HG03439 (cell line): ENCODE measurements around the gene FNDC5.

Experiments
- ATAC-seq: cut with Tn5 transposase; IDR thresholded peaks from one replicate; pipeline ENCODE4 v1.9.1; 2021; ENCODE audit warnings: mild to moderate bottlenecking, moderate library complexity; ENCODE audit not compliant: unreplicated experiment

The FNDC5 gene

DNA sequence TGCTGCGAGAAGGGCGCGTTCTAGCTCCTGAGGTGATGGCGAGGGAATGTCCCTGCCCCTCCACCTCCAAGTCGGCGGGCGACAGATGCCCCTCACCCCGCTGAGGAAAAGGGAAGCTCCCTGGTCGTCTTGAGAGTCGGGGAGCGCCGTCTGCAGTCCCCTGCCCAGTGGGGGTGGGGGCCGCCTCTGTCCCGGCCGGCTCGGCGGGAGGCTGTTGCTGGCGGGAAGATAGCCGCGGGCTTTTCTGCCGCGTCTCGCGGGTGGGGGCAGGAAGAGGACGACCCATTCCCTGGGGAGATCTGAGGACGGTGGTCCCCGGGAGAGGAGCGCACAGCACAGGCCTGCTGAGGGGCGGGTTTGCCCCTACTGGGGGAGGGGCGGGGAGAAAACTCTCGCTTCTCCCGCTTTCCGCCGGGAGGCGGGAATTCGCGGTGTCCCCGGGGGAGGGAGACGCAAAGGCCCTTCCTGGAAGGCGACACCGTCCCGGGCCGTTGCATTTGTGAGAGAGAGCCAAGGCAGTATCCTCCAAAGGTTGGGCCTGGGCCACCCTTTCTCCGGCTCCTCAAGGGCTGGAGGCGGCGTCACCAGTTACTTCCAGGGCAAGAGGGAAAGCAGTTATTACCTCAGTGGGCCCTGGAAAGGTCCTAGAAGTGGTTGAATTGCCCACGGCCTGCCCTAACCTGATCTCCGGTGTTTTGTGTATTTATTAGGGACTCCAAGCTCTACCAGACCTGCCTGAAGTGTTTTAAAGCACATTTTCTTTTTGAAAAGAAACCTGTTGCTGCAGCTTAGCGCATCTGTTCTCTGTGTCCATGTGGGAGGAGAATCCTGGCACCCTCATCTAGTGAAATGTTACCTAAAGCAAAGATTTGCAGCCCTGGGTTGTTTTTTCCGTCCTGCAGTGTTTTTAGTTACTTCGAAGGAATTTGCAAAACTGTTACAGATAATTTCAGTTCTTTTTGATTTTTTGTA, 52.6 kb downstream of the FNDC5 start:
- peak; percentile 10 for ATAC-seq

DNA sequence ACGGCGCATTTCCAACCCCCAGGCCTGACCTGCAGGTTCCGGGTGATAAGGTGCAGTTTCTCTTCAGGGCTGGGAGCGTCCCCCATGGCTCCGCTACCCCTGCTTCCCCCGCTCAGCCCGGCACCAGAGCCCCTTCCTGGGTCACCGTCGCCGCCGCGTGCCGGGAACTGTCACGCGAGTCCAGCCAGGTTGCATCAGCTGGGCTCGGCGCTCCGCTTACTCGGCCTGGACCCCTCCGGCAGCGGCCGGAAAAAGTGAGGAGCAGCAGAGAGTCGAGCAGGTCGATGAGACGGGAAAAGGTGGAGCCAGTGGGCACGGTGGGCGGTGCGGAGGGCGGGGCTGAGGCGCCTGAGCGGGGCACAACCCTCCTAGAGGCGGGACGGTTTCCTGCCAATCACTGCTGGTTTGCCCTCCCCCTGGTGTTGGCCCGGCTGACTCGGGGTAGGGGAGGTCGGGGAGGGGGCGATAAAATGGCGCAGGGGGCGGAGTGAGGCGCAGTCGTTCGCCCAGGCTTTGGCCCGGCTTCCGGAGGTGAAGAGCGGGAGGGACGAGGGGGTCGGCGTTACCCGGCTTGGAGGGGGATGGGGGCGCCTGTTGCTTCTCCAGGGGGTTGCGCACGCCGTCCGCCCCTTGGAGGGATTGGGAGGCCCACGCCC, 53.4 kb downstream of the FNDC5 start, which contains the start of the genes S100PBP and YARS1:
TSS of gene S100PBP (plus strand) at position 495 of the 656 bp plus-strand sequence. CDS start 8,447 bp downstream, outside the sequence.
TSS of gene YARS1 (minus strand) at position 200 of the 656 bp plus-strand sequence. CDS start at position 86, 114 bp downstream.
- peak; percentile 90 for ATAC-seq

DNA sequence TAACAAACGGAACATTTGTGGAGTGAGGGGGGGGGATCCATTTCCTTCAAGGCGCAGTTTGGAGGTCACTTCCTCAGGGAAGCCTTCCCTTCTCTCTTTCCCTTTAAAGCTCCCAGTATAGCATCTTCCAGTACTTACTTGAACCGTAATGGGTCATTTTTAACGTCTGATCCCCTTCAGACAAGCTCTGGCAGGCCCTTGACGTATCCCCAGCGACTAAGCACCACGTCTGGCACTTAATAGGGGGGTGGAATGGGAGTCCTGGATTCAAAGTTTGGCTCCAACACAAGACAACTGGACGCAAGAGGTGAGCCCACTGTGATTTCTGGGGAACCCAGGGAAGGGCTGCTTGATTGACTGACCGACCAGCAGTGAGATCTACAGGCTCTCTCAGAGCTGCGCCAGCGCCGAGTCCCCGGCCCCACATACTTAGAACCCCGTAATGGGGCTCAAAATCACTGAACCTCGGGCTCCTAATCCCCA, 54.0 kb downstream of the FNDC5 start:
- peak; percentile 7 for ATAC-seq

DNA sequence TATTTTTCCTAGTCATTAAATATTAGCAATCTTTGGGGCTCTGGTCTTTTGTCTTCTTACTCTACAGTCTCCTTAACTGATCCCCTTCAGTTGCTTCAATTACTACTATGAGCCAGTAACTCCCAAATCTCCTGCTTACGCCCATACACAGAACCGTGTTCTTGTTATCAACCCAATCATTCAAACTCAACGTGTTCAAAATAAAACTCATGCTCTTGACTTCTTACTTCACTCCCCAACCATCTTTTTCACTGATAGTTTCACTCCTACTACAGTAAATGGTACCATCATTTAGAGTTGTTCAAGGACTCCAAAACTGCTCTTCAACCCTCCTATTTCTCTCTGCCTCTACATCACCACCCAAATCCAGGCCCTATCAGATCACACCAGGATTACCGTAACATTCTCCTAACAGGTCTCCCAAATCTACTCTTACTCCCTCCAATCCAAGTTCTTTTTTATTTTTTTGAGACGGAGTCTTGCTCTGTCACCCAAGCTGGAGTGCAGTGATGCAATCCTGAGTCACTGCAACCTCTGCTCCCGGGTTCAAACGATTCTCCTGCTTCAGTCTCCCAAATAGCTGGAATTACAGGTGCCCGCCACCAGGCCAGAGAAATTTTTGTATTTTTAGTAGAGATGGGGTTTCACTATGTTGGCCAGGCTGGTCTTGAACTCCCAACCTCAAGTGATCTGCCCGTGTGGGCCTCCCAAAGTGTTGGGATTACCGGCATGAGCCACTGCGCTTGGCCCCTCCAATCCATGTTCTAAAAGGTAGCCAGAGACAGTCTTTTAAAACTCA, 56.6 kb downstream of the FNDC5 start:
- no peak for ATAC-seq
